ENCODE data around the gene TSEN2. TPM values are rescaled to one million over a fixed set of nuclear protein-coding genes. Genes with fewer than 3 reads are reported as not detected.
A peak's percentile ranks its signal among the peaks of the same experiment; 100 is the strongest.

TSEN2 gene
- total and polyA plus RNA-seq, 2 of the 13 experiments (the other 11 are each of a cell fraction or from before 2014, with no cell fraction given) = 11.0 to 17.3 TPM

- Histone ChIP-seq H3K9ac (ENCODE audit: insufficient read depth, low read depth, low read length) (no peak within 1 kb of the TSS), H3K4me2 (ENCODE audit: low read depth, low read length) (peak within 1 kb of the TSS; percentile 18; the same call in 1 of the 2 replicates), H3K27me3 (ENCODE audit: control insufficient read depth in 1 of 2, insufficient read depth in 2 of 2, low read length in 2 of 2) (no peaks in the 10 kb centered on the region), H3K79me2 (ENCODE audit: insufficient read depth, low read length) (no peaks in the 10 kb centered on the region), H2AFZ (ENCODE audit: low read length) (no peak within 1 kb of the TSS), H3K4me1 (ENCODE audit: insufficient read depth, low read length) (peaks cover 5% of the 10 kb centered on the region; the same call in 1 of the 2 replicates), H3K27ac (ENCODE audit: extremely low read length, insufficient read depth, low read length) (no peak within 1 kb of the TSS), H4K20me1 (ENCODE audit: insufficient read depth, low read length) (no peaks in the 10 kb centered on the region), H3K9me3 (ENCODE audit: low read length) (no peaks in the 10 kb centered on the region), H3K4me3 (replicated peaks in 1 of 3; ENCODE audit: insufficient read depth in 1 of 3, low read depth in 2 of 3, low read length in 3 of 3) (no peak within 1 kb of the TSS), H3K36me3 (replicated peaks in 1 of 2; ENCODE audit: control insufficient read depth in 1 of 2, insufficient read depth in 2 of 2, low read length in 2 of 2) (0 out of 5 replicates have a peak, but pooled peaks cover 0 to under 1% of the 10 kb centered on the region in 2 experiments)
- intact Hi-C loops (cut with micrococcal nuclease; ENCODE audit: unreplicated experiment) (no loop called here), in situ Hi-C loops (cut with HindIII; ENCODE audit: extremely low pct_ligation_motif_present, low pct_unique_long_range_greater_than_20kb) (no loop called here)
- CTCF ChIA-PET (ENCODE audit: low intra/inter-chr PET ratio, low total read pairs) = no interaction called here
- peak; percentile 37; the same call in 2 of the 3 replicates for ATAC-seq
- 72% methylated on average over 1 of the region's 4 CpGs for WGBS (ENCODE audit: low lambda C conversion rate)
- DNase-seq (ENCODE audit: low spot score) = no peak
- no peak for FAIRE-seq
- BruUV-seq (replicated peaks) = no TSS peak
- TF ChIP-seq ATF7 (IDR thresholded peaks at IDR 0.05) (peak; percentile 41; the same call in 1 of the 2 replicates), ATF7 (CRISPR knock-in tag; IDR thresholded peaks at IDR 0.05) (no peak)
- TF ChIP-seq, protein P1, sequence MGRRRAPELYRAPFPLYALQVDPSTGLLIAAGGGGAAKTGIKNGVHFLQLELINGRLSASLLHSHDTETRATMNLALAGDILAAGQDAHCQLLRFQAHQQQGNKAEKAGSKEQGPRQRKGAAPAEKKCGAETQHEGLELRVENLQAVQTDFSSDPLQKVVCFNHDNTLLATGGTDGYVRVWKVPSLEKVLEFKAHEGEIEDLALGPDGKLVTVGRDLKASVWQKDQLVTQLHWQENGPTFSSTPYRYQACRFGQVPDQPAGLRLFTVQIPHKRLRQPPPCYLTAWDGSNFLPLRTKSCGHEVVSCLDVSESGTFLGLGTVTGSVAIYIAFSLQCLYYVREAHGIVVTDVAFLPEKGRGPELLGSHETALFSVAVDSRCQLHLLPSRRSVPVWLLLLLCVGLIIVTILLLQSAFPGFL (CRISPR knock-in tag; IDR thresholded peaks at IDR 0.05) = no peak
- POLR2A ChIA-PET = no interaction called here
These were observed 61.2 kb downstream of the TSEN2 start, which contains the start of gene MKRN2OS for GRCh38 chr3:12545473-12545791. Gene MKRN2OS, minus strand, starts transcription at chr3:12545499. Its CDS starts 35 bp downstream, at chr3:12545464.

GRCh38 chr3:12549971-12550760 is 65.9 kb downstream of the TSEN2 start:
- WGBS (ENCODE audit: low lambda C conversion rate) = 32% methylated on average over 7 of the region's 7 CpGs
- H3K4me2 ChIP-seq (ENCODE audit: low read depth, low read length) = peak overlapping the region; percentile 70
- FAIRE-seq (no peak), DNase-seq (ENCODE audit: low spot score) (no peak), ATAC-seq (no peak)
- TF ChIP-seq MAFK (conservative IDR thresholded peaks at IDR 0.05 in 1 of 2, IDR thresholded peaks at IDR 0.05 in 1 of 2; ENCODE audit: low read length in 2 of 2) = peak; percentile 72 to 89
- TF ChIP-seq ZNF121 (CRISPR knock-in tag; IDR thresholded peaks at IDR 0.05) = peak; percentile 60
- TF ChIP-seq MAFF (IDR thresholded peaks at IDR 0.05; ENCODE audit: low read depth, low read length) = peak; percentile 78
- no peak for TF ChIP-seq FOXM1 (CRISPR knock-in tag; IDR thresholded peaks at IDR 0.05)
- H3K36me3 ChIP-seq (replicated peaks in 1 of 2; ENCODE audit: control insufficient read depth in 1 of 2, insufficient read depth in 2 of 2, low read length in 2 of 2) = no peaks in the 10 kb centered on the region
- H2AFZ ChIP-seq (ENCODE audit: low read length) = no peak overlapping the region
- no peaks in the 10 kb centered on the region for H4K20me1 ChIP-seq (ENCODE audit: insufficient read depth, low read length)
- in situ Hi-C loops (cut with HindIII; ENCODE audit: extremely low pct_ligation_motif_present, low pct_unique_long_range_greater_than_20kb) = no loop called here
- H3K79me2 ChIP-seq (ENCODE audit: insufficient read depth, low read length) = no peaks in the 10 kb centered on the region
- intact Hi-C loops (cut with micrococcal nuclease; ENCODE audit: unreplicated experiment) = no loop called here
- H3K9me3 ChIP-seq (ENCODE audit: low read length) = no peaks in the 10 kb centered on the region
- H3K4me1 ChIP-seq (ENCODE audit: insufficient read depth, low read length) = peaks cover 14% of the 10 kb centered on the region
- H3K27ac ChIP-seq (ENCODE audit: extremely low read length, insufficient read depth, low read length) = no peak overlapping the region
- H3K27me3 ChIP-seq (ENCODE audit: control insufficient read depth in 1 of 2, insufficient read depth in 2 of 2, low read length in 2 of 2) = no peaks in the 10 kb centered on the region
- POLR2A ChIA-PET = no interaction called here
- CTCF ChIA-PET (ENCODE audit: low intra/inter-chr PET ratio, low total read pairs) = no interaction called here
- no peak overlapping the region for H3K9ac ChIP-seq (ENCODE audit: insufficient read depth, low read depth, low read length)
- no TSS peak for BruUV-seq (replicated peaks)
- peak overlapping the region in 1 of 3 experiments; percentile 42; a peak in 2 of 6 replicates for H3K4me3 ChIP-seq (replicated peaks in 1 of 3; ENCODE audit: insufficient read depth in 1 of 3, low read depth in 2 of 3, low read length in 3 of 3)
